ENCODE measurements around the gene ENG. TPM values are rescaled to one million over a fixed set of nuclear protein-coding genes. Genes with fewer than 3 reads are reported as not detected.

Gene ENG
- total RNA-seq, 1 donor from 2014 or later: 0.82 TPM

DNA sequence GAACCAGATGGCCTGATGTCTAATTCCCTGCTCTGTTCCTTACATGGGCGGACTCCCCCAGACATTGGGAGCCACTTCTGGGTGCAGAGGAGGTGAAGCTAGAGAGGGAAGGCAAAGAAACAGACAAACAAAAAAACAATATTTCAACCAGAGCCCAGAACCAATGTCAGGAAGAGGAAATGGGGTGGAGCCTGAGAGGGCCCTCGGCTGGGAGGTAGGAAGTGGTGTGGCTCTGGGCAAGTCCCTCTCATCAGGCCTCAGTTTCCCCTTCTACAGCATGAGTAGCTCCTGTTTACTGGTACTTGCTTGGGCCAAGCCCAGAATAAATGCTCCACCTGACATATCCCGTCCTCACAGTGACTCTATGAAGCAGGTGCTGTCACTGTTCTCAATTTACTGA, 87.0 kb downstream of the ENG start:
- no peak for FAIRE-seq
- DNase-seq (ENCODE audit: low spot score in 2 of 2): no peak

DNA sequence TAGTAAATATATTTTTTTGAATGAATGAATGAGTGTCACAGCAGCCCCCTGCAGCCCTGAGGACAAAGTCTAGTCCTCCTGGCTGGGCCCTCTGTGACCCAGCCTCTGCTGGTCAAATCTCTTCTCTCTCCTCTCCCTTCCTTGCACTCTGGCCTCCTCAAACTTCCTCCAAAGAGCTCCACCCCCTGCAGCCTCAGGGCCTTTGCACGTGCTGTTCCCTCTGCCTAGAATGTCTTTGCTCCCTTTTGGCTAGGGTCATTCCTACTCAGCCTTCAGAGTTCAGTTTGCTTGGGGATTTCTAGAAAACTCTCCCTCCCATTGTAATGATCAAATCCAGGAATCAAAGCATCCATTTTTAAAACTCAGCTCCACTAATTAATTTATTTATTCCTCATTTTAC, 89.0 kb downstream of the ENG start:
- FAIRE-seq (no peak), DNase-seq (ENCODE audit: low spot score in 2 of 2) (no peak)

Small RNAs within 50 kb of the gene (small RNA-seq; reads per million reads assigned to genes)
- not detected for gene MIR4672
- not detected for gene RF00019
- gene RNA5SP296: not detected

Other genes with a start within 250 kb of the ENG start
- 63.2 TPM for gene STXBP1, start 242.4 kb downstream of the ENG start, total RNA-seq
- not detected for gene CFAP157, start 147.7 kb downstream of the ENG start, total RNA-seq
- 6.9 TPM for gene PTRH1, start 139.0 kb downstream of the ENG start, total RNA-seq
- gene TTC16, start 138.6 kb downstream of the ENG start, total RNA-seq: not detected
- 7.3 TPM for gene TOR2A, start 119.4 kb downstream of the ENG start, total RNA-seq
- gene SH2D3C, start 76.0 kb downstream of the ENG start, total RNA-seq: 6.1 TPM
- 40.4 TPM for gene CDK9, start 68.6 kb downstream of the ENG start, total RNA-seq
- gene FPGS, start 51.8 kb downstream of the ENG start, total RNA-seq: 18.3 TPM
- 25.7 TPM for gene AK1, start 23.0 kb upstream of the ENG start, total RNA-seq
- 28.5 TPM for gene ST6GALNAC6, start 44.9 kb upstream of the ENG start, total RNA-seq
- 6.5 TPM for gene ST6GALNAC4, start 62.4 kb upstream of the ENG start, total RNA-seq
- 6.1 TPM for gene PIP5KL1, start 76.1 kb upstream of the ENG start, total RNA-seq
- gene DPM2, start 83.2 kb upstream of the ENG start, total RNA-seq: 11.4 TPM
- 5.7 TPM for gene EEIG1, start 126.3 kb upstream of the ENG start, total RNA-seq
- gene NAIF1, start 212.7 kb upstream of the ENG start, total RNA-seq: 9.0 TPM
- 29.8 TPM for gene SLC25A25, start 213.6 kb upstream of the ENG start, total RNA-seq